H1 (cell line): ENCODE data around the gene GRIA4. TPM values are rescaled to one million over a fixed set of nuclear protein-coding genes. Genes with fewer than 3 reads are reported as not detected.

Experiments
- BACH1 ChIP-seq: IDR thresholded peaks from 2 replicates; pipeline ENCODE4 v1.6.1; 2012; ENCODE audit warnings: low read length, improper control_type of control experiment
- BCL11A ChIP-seq, 2 experiments: IDR thresholded peaks; one replicate each; pipeline ENCODE4 v1.6.1; 2011; ENCODE audit warnings: low read depth in 2 of 2, low read length in 2 of 2, mild to moderate bottlenecking in 2 of 2
- NRF1 ChIP-seq: IDR thresholded peaks from 2 replicates; pipeline ENCODE4 v1.6.1; 2011; ENCODE audit warnings: mild to moderate bottlenecking, low read depth, low read length, improper control_type of control experiment
- POLR2A ChIP-seq, 2 experiments: IDR thresholded peaks; 1 replicate in 1 of 2; 2 replicates in 1 of 2; pipeline ENCODE4 v1.6.1; 2011; ENCODE audit warnings: low read depth in 2 of 2, low read length in 2 of 2, mild to moderate bottlenecking in 2 of 2; ENCODE audit errors: control extremely low read depth in 1 of 2
- SIRT6 ChIP-seq: IDR thresholded peaks from one replicate; pipeline ENCODE4 v1.7.1; 2012; ENCODE audit warnings: low read length, inconsistent platforms
- SIX5 ChIP-seq: IDR thresholded peaks from 2 replicates; pipeline ENCODE4 v1.6.1; 2011; ENCODE audit warnings: mild to moderate bottlenecking, low read depth, low read length
- SP2 ChIP-seq: IDR thresholded peaks from 2 replicates; pipeline ENCODE4 v1.6.1; 2012; ENCODE audit warnings: mild to moderate bottlenecking, low read length, inconsistent platforms
- SP4 ChIP-seq: IDR thresholded peaks from 2 replicates; pipeline ENCODE4 v1.6.1; 2012; ENCODE audit warnings: low read length, inconsistent platforms
- TEAD4 ChIP-seq: IDR thresholded peaks from 2 replicates; pipeline ENCODE4 v1.6.1; 2012; ENCODE audit warnings: low read depth, low read length, inconsistent platforms, mixed read lengths
- polyA plus RNA-seq, 7 experiments: library from polyadenylated mRNA; depleted of rRNA in 3 of 7; stranded (reverse) in 5 of 7; unstranded in 2 of 7; fragments of >200 nt in 5 of 7; fragments of 200-250 nt in 2 of 7; gene quantifications; 1 replicate in 5 of 7; 2 replicates in 1 of 7; 4 replicates in 1 of 7; pipeline versions ENCODE4 v1.2.1 to v1.2.3, GENCODE V29; 2011 to 2013; ENCODE audit warnings: missing spikeins in 2 of 7, mixed read lengths in 2 of 7
- total RNA-seq: library from RNA; stranded (reverse); fragmentation: NEBNext Ultra II Directional; extraction: Animal tissue kit (Norgen Biotek cat#: 25700); gene quantifications from 2 replicates; pipeline ENCODE4 v1.2.1, GENCODE V29; 2021
- TF ChIP-seq, protein P1 (sequence below): fragments of 300-600 bp; sonication (generic); IDR thresholded peaks from 2 replicates; pipeline ENCODE4 v1.7.1; 2012; ENCODE audit warnings: low read length, moderate library complexity, mild to moderate bottlenecking, inconsistent platforms; ENCODE audit not compliant: insufficient replicate concordance

Gene GRIA4
- total and polyA plus RNA-seq, 2 of the 8 experiments (the other 6 are each of a cell fraction or from before 2014, with no cell fraction given): 12.5 to 21.8 TPM

DNA sequence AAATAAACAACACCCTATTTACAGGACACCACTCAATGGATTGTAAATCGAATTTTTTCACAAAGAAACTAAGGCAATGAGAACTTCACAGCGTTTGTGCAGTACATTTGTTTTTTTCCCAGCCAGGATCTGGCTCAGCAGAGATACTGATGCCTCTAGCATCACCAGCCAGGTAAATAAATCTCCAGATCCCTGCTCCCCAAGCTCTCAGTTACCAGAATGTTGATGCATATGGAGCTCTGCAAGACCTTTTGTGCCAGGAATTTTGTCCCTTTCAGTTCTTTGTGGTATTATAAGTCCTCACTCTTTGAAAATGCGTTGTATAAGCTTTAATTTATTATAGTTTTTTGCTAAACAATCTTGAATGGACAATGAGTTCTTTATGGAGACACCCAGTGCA, 274.6 kb downstream of the GRIA4 start (continued):
- TF ChIP-seq, protein P1, sequence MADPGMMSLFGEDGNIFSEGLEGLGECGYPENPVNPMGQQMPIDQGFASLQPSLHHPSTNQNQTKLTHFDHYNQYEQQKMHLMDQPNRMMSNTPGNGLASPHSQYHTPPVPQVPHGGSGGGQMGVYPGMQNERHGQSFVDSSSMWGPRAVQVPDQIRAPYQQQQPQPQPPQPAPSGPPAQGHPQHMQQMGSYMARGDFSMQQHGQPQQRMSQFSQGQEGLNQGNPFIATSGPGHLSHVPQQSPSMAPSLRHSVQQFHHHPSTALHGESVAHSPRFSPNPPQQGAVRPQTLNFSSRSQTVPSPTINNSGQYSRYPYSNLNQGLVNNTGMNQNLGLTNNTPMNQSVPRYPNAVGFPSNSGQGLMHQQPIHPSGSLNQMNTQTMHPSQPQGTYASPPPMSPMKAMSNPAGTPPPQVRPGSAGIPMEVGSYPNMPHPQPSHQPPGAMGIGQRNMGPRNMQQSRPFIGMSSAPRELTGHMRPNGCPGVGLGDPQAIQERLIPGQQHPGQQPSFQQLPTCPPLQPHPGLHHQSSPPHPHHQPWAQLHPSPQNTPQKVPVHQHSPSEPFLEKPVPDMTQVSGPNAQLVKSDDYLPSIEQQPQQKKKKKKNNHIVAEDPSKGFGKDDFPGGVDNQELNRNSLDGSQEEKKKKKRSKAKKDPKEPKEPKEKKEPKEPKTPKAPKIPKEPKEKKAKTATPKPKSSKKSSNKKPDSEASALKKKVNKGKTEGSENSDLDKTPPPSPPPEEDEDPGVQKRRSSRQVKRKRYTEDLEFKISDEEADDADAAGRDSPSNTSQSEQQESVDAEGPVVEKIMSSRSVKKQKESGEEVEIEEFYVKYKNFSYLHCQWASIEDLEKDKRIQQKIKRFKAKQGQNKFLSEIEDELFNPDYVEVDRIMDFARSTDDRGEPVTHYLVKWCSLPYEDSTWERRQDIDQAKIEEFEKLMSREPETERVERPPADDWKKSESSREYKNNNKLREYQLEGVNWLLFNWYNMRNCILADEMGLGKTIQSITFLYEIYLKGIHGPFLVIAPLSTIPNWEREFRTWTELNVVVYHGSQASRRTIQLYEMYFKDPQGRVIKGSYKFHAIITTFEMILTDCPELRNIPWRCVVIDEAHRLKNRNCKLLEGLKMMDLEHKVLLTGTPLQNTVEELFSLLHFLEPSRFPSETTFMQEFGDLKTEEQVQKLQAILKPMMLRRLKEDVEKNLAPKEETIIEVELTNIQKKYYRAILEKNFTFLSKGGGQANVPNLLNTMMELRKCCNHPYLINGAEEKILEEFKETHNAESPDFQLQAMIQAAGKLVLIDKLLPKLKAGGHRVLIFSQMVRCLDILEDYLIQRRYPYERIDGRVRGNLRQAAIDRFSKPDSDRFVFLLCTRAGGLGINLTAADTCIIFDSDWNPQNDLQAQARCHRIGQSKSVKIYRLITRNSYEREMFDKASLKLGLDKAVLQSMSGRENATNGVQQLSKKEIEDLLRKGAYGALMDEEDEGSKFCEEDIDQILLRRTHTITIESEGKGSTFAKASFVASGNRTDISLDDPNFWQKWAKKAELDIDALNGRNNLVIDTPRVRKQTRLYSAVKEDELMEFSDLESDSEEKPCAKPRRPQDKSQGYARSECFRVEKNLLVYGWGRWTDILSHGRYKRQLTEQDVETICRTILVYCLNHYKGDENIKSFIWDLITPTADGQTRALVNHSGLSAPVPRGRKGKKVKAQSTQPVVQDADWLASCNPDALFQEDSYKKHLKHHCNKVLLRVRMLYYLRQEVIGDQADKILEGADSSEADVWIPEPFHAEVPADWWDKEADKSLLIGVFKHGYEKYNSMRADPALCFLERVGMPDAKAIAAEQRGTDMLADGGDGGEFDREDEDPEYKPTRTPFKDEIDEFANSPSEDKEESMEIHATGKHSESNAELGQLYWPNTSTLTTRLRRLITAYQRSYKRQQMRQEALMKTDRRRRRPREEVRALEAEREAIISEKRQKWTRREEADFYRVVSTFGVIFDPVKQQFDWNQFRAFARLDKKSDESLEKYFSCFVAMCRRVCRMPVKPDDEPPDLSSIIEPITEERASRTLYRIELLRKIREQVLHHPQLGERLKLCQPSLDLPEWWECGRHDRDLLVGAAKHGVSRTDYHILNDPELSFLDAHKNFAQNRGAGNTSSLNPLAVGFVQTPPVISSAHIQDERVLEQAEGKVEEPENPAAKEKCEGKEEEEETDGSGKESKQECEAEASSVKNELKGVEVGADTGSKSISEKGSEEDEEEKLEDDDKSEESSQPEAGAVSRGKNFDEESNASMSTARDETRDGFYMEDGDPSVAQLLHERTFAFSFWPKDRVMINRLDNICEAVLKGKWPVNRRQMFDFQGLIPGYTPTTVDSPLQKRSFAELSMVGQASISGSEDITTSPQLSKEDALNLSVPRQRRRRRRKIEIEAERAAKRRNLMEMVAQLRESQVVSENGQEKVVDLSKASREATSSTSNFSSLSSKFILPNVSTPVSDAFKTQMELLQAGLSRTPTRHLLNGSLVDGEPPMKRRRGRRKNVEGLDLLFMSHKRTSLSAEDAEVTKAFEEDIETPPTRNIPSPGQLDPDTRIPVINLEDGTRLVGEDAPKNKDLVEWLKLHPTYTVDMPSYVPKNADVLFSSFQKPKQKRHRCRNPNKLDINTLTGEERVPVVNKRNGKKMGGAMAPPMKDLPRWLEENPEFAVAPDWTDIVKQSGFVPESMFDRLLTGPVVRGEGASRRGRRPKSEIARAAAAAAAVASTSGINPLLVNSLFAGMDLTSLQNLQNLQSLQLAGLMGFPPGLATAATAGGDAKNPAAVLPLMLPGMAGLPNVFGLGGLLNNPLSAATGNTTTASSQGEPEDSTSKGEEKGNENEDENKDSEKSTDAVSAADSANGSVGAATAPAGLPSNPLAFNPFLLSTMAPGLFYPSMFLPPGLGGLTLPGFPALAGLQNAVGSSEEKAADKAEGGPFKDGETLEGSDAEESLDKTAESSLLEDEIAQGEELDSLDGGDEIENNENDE: no peak
- TF ChIP-seq SP4 (no peak), POLR2A (IDR thresholded peaks at IDR 0.05; ENCODE audit: control extremely low read depth in 1 of 2, low read depth in 2 of 2, low read length in 2 of 2) (no peak), SIX5 (no peak), SP2 (no peak), SIRT6 (no peak), BCL11A (IDR thresholded peaks at IDR 0.05; ENCODE audit: low read depth in 2 of 2, low read length in 2 of 2) (no peak), NRF1 (no peak), BACH1 (no peak), TEAD4 (no peak)
